ENCODE results near the gene OR10G2.
"Not testable (repeated sequence)": the region's sequence is repeated elsewhere in the genome, so short reads cannot be mapped to it uniquely, and the experiment has no call there.

The OR10G2 gene

GRCh38 chr14:21634840-21635239 lies at the start of gene OR10G2:
Gene OR10G2 (minus strand): TSS chr14:21634940. CDS start chr14:21634842, 98 bp downstream.
- no peak for DNase-seq

- no peak for DNase-seq
These were observed 45.3 kb upstream of the OR10G2 start for GRCh38 chr14:21680072-21680471.

GRCh38 chr14:21675566-21675965 lies 40.8 kb upstream of the OR10G2 start:
- no peak for DNase-seq

GRCh38 chr14:21673718-21674117 lies 39.0 kb upstream of the OR10G2 start, which contains the start of gene OR4E1:
Gene OR4E1 (minus strand): TSS chr14:21673818. CDS start chr14:21670935, 2,883 bp downstream.
- no peak for DNase-seq

- DNase-seq = no peak
These were observed 37.4 kb upstream of the OR10G2 start for GRCh38 chr14:21672116-21672515.

- DNase-seq = no peak
These were observed 36.6 kb upstream of the OR10G2 start for GRCh38 chr14:21671371-21671770.

GRCh38 chr14:21669284-21669683 lies 34.5 kb upstream of the OR10G2 start:
- no peak for DNase-seq

- no peak for DNase-seq
These were observed 33.6 kb upstream of the OR10G2 start for GRCh38 chr14:21668377-21668776.

GRCh38 chr14:21656980-21657379 lies 22.2 kb upstream of the OR10G2 start:
- DNase-seq = no peak

- no peak for DNase-seq
These were observed 19.5 kb upstream of the OR10G2 start for GRCh38 chr14:21654215-21654614.

GRCh38 chr14:21653331-21653885 lies 18.7 kb upstream of the OR10G2 start, which contains the start of gene OR4E2:
Gene OR4E2 (plus strand): TSS chr14:21653835. CDS start chr14:21665083, 11,248 bp downstream.
- DNase-seq = no peak

GRCh38 chr14:21652209-21652808 lies 17.6 kb upstream of the OR10G2 start:
- DNase-seq = no peak

GRCh38 chr14:21647380-21647779 lies 12.6 kb upstream of the OR10G2 start:
- no peak for DNase-seq

GRCh38 chr14:21643407-21643806 lies 8.7 kb upstream of the OR10G2 start:
- DNase-seq = no peak

- DNase-seq = no peak
These were observed 7.9 kb upstream of the OR10G2 start for GRCh38 chr14:21642683-21643082.

- no peak for DNase-seq
These were observed 3.7 kb downstream of the OR10G2 start for GRCh38 chr14:21631084-21631483.

- DNase-seq = not testable (repeated sequence)
These were observed 4.2 kb downstream of the OR10G2 start for GRCh38 chr14:21630503-21630902.

- DNase-seq = no peak
These were observed 8.1 kb downstream of the OR10G2 start for GRCh38 chr14:21626491-21627230.

- no peak for DNase-seq
These were observed 17.1 kb downstream of the OR10G2 start for GRCh38 chr14:21617614-21618013.

GRCh38 chr14:21614240-21614639 lies 20.5 kb downstream of the OR10G2 start:
- DNase-seq = no peak

- no peak for DNase-seq
These were observed 22.4 kb downstream of the OR10G2 start for GRCh38 chr14:21612324-21612723.

- DNase-seq = not testable (repeated sequence)
These were observed 32.6 kb downstream of the OR10G2 start for GRCh38 chr14:21602181-21602580.

- no peak for DNase-seq
These were observed 45.4 kb downstream of the OR10G2 start for GRCh38 chr14:21589317-21589716.

Data from stimulated activated CD4-positive, alpha-beta T cell treated with anti-CD3 and anti-CD28 coated beads, Interleukin-2, amount 100 ng/mL, for 48 hours (primary cell).